Endodermal cell (in vitro differentiated cells): ENCODE data around the gene PAX5. TPM values are rescaled to one million over a fixed set of nuclear protein-coding genes. Genes with fewer than 3 reads are reported as not detected.

ENCODE experiments used
- DNase-seq: peaks from one replicate; pipeline ENCODE4 v3.0.0-alpha.2; 2017
- H3K27ac ChIP-seq: 2 replicates; pipeline ENCODE4 v1.5.1; 2013; ENCODE audit warnings: mild to moderate bottlenecking, low read depth, low read length, moderate library complexity
- H3K27me3 ChIP-seq: 2 replicates; pipeline ENCODE4 v1.6.1; 2013; ENCODE audit warnings: mild to moderate bottlenecking, low read length, moderate library complexity; ENCODE audit not compliant: insufficient read depth, control insufficient read depth, poor library complexity, severe bottlenecking
- H3K36me3 ChIP-seq: 2 replicates; pipeline ENCODE4 v1.7.0; 2013; ENCODE audit warnings: mild to moderate bottlenecking, low read length, moderate library complexity; ENCODE audit not compliant: control insufficient read depth, insufficient read depth
- H3K4me1 ChIP-seq: one replicate; pipeline ENCODE4 v1.7.0; 2013; ENCODE audit warnings: low read length; ENCODE audit not compliant: control insufficient read depth, insufficient read depth
- H3K4me3 ChIP-seq: 2 replicates; pipeline ENCODE4 v1.5.1; 2013; ENCODE audit warnings: mild to moderate bottlenecking, low read length, moderate library complexity
- H3K9ac ChIP-seq: 2 replicates; pipeline ENCODE4 v1.6.1; 2013; ENCODE audit warnings: mild to moderate bottlenecking, low read length, moderate library complexity; ENCODE audit not compliant: poor library complexity, severe bottlenecking; ENCODE audit errors: extremely low read depth
- H3K9me3 ChIP-seq: 2 replicates; pipeline ENCODE4 v1.6.1; 2013; ENCODE audit warnings: mild to moderate bottlenecking, low read length, moderate library complexity; ENCODE audit not compliant: control insufficient read depth
- H3K27ac Mint-ChIP-seq: 2 replicates; pipeline ENCODE4 v1.8.0; 2020; ENCODE audit warnings: mixed read lengths
- H3K27me3 Mint-ChIP-seq: 2 replicates; pipeline ENCODE4 v1.8.0; 2021; ENCODE audit warnings: mild to moderate bottlenecking, mixed read lengths; ENCODE audit not compliant: insufficient read depth
- H3K36me3 Mint-ChIP-seq: 2 replicates; pipeline ENCODE4 v1.8.0; 2020; ENCODE audit warnings: low read depth, mixed read lengths
- H3K4me1 Mint-ChIP-seq: 2 replicates; pipeline ENCODE4 v1.8.0; 2020; ENCODE audit warnings: mixed read lengths
- H3K4me3 Mint-ChIP-seq: 2 replicates; pipeline ENCODE4 v1.8.0; 2020; ENCODE audit warnings: mild to moderate bottlenecking, moderate library complexity, mixed read lengths
- H3K9me3 Mint-ChIP-seq: 2 replicates; pipeline ENCODE4 v1.8.0; 2020; ENCODE audit warnings: mild to moderate bottlenecking, mixed read lengths
- whole genome bisulfite sequencing, 2 experiments: methylation state at CpG; one replicate each; pipeline versions ENCODE4 v1.1.5 to v1.1.7; 2013; ENCODE audit warnings: missing lambda C conversion rate in 2 of 2, mixed read lengths in 1 of 2; ENCODE audit not compliant: insufficient coverage in 1 of 2, insufficient read length in 1 of 2; 5-methylcytosine and 5-hydroxymethylcytosine counted together
- total RNA-seq, 2 donors: library from RNA; stranded (reverse); fragmentation: NEBNext Ultra II Directional in 1 of 2; extraction: Animal tissue kit (Norgen Biotek cat#: 25700) in 1 of 2; gene quantifications; 2 replicates in 1 of 2; 3 replicates in 1 of 2; pipeline ENCODE4 v1.2.1, GENCODE V29; 2021
- TF ChIP-seq, protein P1 (sequence below): fragments of 200-600 bp; sonication (generic); conservative IDR thresholded peaks from 2 replicates; pipeline ENCODE4 v1.5.0; 2021; ENCODE audit warnings: antibody characterized with exemption, mild to moderate bottlenecking

Gene PAX5
- total RNA-seq, 2 donors from 2014 or later, result 0.15 TPM; not detected in 1

DNA sequence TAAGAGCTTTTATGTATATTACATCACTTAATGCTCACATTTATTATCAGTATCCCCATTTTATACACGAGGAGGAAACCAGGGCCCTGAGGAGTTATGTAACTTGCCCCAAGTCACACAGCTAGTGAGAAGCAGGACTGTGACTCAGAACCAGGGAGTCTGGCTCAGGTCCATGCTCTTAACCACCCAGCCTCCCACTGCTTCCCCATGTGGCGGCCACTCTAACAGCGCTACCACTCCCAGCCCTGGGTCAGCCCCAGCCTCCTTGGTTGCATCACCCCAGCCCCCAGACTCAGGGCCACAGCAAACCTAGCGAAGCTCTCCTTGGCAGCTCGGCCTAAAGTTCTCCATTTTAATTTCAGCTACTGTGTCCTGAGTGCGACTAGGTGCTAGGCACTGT, 159.1 kb downstream of the PAX5 start:
- H3K4me3 ChIP-seq, result no peak overlapping the region
- no peak for DNase-seq
- no peaks in the 10 kb centered on the region for H3K4me1 Mint-ChIP-seq
- no peak overlapping the region for H3K27ac ChIP-seq
- H3K9ac ChIP-seq, result no peak overlapping the region
- peaks cover 76% of the 10 kb centered on the region for H3K27me3 Mint-ChIP-seq
- H3K4me1 ChIP-seq, result no peaks in the 10 kb centered on the region
- TF ChIP-seq, protein P1, sequence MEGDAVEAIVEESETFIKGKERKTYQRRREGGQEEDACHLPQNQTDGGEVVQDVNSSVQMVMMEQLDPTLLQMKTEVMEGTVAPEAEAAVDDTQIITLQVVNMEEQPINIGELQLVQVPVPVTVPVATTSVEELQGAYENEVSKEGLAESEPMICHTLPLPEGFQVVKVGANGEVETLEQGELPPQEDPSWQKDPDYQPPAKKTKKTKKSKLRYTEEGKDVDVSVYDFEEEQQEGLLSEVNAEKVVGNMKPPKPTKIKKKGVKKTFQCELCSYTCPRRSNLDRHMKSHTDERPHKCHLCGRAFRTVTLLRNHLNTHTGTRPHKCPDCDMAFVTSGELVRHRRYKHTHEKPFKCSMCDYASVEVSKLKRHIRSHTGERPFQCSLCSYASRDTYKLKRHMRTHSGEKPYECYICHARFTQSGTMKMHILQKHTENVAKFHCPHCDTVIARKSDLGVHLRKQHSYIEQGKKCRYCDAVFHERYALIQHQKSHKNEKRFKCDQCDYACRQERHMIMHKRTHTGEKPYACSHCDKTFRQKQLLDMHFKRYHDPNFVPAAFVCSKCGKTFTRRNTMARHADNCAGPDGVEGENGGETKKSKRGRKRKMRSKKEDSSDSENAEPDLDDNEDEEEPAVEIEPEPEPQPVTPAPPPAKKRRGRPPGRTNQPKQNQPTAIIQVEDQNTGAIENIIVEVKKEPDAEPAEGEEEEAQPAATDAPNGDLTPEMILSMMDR, result no peak
- H3K9me3 Mint-ChIP-seq, result peaks cover 7% of the 10 kb centered on the region
- peaks cover 7% of the 10 kb centered on the region for H3K9me3 ChIP-seq
- no peak overlapping the region for H3K27ac Mint-ChIP-seq
- 88 to 100% methylated on average over 4 to 6 of the region's 6 CpGs for WGBS, 2 experiments
- peaks cover 46% of the 10 kb centered on the region for H3K27me3 ChIP-seq
- H3K36me3 Mint-ChIP-seq, result no peaks in the 10 kb centered on the region
- H3K4me3 Mint-ChIP-seq, result no peak overlapping the region
- H3K36me3 ChIP-seq, result no peaks in the 10 kb centered on the region

DNA sequence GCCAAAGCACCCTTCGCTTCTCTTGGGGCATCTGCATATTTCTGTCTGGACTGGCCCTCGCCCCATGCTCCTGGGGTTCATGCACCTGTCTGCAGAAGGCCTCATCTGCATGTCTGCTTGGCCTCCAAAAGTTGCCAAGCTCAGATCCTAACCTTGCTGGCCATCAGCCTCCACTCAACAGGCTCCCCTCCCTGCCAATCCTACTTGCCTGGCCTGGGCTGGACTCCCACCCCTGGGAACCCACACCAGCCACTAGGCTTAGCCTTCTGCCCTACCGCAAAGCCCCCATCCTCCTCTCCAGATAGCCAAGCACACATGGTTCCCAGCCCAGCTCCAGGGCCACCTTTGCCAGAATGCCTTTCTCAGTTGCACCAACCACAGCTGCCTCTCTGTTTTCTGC, 159.8 kb downstream of the PAX5 start:
- TF ChIP-seq, protein P1, result no peak
- Histone ChIP-seq H3K4me1 (no peaks in the 10 kb centered on the region), H3K9ac (no peak overlapping the region), H3K4me3 (no peak overlapping the region), H3K27me3 (peaks cover 50% of the 10 kb centered on the region), H3K9me3 (peaks cover 7% of the 10 kb centered on the region), H3K36me3 (no peaks in the 10 kb centered on the region), H3K27ac (no peak overlapping the region)
- Mint-ChIP-seq H3K4me3 (no peak overlapping the region), H3K4me1 (no peaks in the 10 kb centered on the region), H3K9me3 (peaks cover 7% of the 10 kb centered on the region), H3K27ac (no peak overlapping the region), H3K27me3 (peaks cover 77% of the 10 kb centered on the region), H3K36me3 (no peaks in the 10 kb centered on the region)
- 87 to 94% methylated on average over 3 of the region's 3 CpGs for WGBS, 2 experiments
- no peak for DNase-seq

DNA sequence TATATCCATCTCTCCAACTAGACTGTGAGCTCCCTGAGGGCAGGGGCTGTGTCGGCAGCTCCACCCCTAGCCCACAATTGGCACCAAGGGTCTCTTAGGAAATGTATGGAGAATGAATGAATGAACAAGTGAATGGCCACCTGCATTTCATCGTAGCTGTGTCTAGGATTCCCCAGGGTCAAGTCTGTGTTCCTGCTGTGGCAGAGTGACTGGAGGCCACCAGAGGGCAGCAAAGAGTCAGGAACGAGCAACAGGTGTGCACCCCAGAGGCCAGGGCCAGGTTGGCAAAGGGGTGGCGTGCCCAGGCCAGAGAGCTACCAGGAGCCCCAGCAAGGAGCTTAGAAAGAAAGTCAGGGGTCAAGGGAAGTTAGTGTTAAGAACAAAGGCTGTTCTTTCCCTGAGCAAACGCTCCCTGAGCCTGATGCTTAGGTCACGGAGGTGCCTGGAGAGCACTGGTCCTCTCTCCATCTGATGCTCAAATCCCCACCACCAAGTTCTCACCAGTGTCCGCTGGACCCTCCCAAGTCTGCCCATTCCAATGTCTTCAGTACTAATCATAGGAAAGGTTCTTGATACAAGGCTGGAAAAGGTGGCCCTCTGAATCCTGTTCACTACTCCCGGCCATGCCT, 160.7 kb downstream of the PAX5 start:
- Histone ChIP-seq H3K27me3 (peaks cover 51% of the 10 kb centered on the region), H3K36me3 (no peaks in the 10 kb centered on the region), H3K4me1 (peaks cover under 1% of the 10 kb centered on the region), H3K27ac (no peak overlapping the region), H3K4me3 (no peak overlapping the region), H3K9me3 (peaks cover 7% of the 10 kb centered on the region), H3K9ac (no peak overlapping the region)
- Mint-ChIP-seq H3K4me3 (no peak overlapping the region), H3K27ac (no peak overlapping the region), H3K4me1 (peaks cover under 1% of the 10 kb centered on the region), H3K9me3 (peaks cover 7% of the 10 kb centered on the region), H3K27me3 (peaks cover 79% of the 10 kb centered on the region), H3K36me3 (no peaks in the 10 kb centered on the region)
- DNase-seq, result peak; percentile 90
- TF ChIP-seq, protein P1, result peak; percentile 95
- WGBS, 2 experiments, result 61 to 69% methylated on average over 3 to 8 of the region's 8 CpGs
